ENCODE results near the gene PAGE2B.

DNA sequence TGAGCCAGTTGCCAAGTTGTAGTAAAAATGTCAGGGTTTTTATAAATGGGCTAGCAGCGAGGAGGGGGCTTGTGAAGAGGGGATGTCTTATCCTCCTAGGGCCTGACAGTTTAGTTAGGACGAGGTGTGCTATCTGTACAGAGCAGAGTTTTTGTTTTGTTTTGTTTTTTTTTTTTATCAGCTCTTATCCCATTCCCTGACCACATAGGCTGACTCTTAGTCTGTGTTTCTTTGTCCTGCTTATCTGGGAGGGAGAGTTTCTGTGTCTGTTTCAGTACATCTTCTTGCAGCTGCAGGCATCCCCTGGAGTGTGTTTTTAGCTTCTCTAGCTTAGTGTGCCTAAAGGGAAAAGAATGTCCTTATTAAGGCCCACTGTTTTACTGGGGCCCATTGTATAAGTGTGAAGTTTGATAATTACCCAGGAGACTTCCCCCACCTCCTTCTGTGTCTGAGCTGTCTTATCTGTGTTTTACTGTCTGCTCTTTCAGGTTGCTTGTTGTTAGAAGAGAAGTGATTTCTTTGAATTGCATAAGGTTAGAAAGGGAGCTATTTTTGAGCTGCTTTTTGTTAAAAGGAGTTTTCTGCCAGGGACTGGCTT lies 46.0 kb downstream of the PAGE2B start:
- TF ChIP-seq, protein P1, sequence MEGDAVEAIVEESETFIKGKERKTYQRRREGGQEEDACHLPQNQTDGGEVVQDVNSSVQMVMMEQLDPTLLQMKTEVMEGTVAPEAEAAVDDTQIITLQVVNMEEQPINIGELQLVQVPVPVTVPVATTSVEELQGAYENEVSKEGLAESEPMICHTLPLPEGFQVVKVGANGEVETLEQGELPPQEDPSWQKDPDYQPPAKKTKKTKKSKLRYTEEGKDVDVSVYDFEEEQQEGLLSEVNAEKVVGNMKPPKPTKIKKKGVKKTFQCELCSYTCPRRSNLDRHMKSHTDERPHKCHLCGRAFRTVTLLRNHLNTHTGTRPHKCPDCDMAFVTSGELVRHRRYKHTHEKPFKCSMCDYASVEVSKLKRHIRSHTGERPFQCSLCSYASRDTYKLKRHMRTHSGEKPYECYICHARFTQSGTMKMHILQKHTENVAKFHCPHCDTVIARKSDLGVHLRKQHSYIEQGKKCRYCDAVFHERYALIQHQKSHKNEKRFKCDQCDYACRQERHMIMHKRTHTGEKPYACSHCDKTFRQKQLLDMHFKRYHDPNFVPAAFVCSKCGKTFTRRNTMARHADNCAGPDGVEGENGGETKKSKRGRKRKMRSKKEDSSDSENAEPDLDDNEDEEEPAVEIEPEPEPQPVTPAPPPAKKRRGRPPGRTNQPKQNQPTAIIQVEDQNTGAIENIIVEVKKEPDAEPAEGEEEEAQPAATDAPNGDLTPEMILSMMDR (IDR thresholded peaks at IDR 0.05), result no peak
- TF ChIP-seq POLR2A (IDR thresholded peaks at IDR 0.05), result no peak
- no peak for TF ChIP-seq EP300 (IDR thresholded peaks at IDR 0.05)
